ENCODE data around the gene ST3GAL3. TPM values are rescaled to one million over a fixed set of nuclear protein-coding genes. Genes with fewer than 3 reads are reported as not detected.

The ST3GAL3 gene
- total RNA-seq, 2 experiments from 2014 or later = 23.7 to 24.3 TPM

GRCh38 chr1:43947874-43948437 lies 240.6 kb downstream of the ST3GAL3 start:
- H3K9me3 Mint-ChIP-seq = no peaks in the 10 kb centered on the region
- H3K27ac Mint-ChIP-seq = peak overlapping the region; percentile 94
- POLR2A ChIA-PET = no interaction called here
- peaks cover 8% of the 10 kb centered on the region for H3K36me3 Mint-ChIP-seq (ENCODE audit: low read depth)
- CTCF ChIA-PET = interaction anchor here (0.6 to 9.2 kb wide), 3 partner anchors 14 to 228 kb away, joined by 3 to 93 read pairs (median 3); partner anchors contain the start of gene ARTN
- H3K4me1 Mint-ChIP-seq = peaks cover 47% of the 10 kb centered on the region
- no peaks in the 10 kb centered on the region for H3K27me3 Mint-ChIP-seq
- no peak for DNase-seq
- H3K4me3 Mint-ChIP-seq = peak overlapping the region; percentile 80

DNA sequence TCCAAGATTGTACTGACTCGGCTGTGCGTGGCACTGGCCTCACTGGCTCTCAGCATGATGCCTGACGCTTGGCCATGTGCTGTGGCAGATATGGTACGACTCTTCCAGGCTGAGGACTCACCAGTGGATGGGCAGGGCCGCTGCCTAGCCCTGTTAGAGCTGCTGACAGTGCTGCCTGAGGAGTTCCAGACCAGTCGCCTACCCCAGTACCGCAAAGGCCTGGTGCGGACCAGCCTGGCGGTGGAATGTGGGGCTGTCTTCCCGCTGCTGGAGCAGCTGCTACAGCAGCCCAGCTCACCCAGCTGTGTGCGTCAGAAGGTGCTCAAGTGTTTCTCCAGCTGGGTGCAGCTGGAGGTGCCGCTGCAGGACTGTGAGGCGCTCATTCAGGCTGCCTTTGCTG lies 242.3 kb downstream of the ST3GAL3 start:
- Mint-ChIP-seq H3K4me1 (peaks cover 41% of the 10 kb centered on the region), H3K4me3 (no peak overlapping the region), H3K9me3 (no peaks in the 10 kb centered on the region), H3K27me3 (no peaks in the 10 kb centered on the region), H3K27ac (no peak overlapping the region), H3K36me3 (ENCODE audit: low read depth) (peaks cover 6% of the 10 kb centered on the region)
- DNase-seq = no peak
- ChIA-PET POLR2A (no interaction called here), CTCF (interaction anchor here (1.3 to 9.2 kb wide), 4 partner anchors 15 to 282 kb away, joined by 3 to 93 read pairs (median 6); partner anchors contain the start of genes ARTN and DPH2)

GRCh38 chr1:43951021-43951985 lies 244.0 kb downstream of the ST3GAL3 start:
- Mint-ChIP-seq H3K9me3 (no peaks in the 10 kb centered on the region), H3K27ac (no peak overlapping the region), H3K27me3 (no peaks in the 10 kb centered on the region), H3K36me3 (ENCODE audit: low read depth) (peaks cover 4% of the 10 kb centered on the region), H3K4me3 (no peak overlapping the region), H3K4me1 (peaks cover 25% of the 10 kb centered on the region)
- ChIA-PET POLR2A (no interaction called here), CTCF (interaction anchor here (1.3 to 9.2 kb wide), 2 partner anchors 17 to 22 kb away, joined by 4 to 93 read pairs; partner anchors contain the start of gene ARTN)
- no peak for DNase-seq

DNA sequence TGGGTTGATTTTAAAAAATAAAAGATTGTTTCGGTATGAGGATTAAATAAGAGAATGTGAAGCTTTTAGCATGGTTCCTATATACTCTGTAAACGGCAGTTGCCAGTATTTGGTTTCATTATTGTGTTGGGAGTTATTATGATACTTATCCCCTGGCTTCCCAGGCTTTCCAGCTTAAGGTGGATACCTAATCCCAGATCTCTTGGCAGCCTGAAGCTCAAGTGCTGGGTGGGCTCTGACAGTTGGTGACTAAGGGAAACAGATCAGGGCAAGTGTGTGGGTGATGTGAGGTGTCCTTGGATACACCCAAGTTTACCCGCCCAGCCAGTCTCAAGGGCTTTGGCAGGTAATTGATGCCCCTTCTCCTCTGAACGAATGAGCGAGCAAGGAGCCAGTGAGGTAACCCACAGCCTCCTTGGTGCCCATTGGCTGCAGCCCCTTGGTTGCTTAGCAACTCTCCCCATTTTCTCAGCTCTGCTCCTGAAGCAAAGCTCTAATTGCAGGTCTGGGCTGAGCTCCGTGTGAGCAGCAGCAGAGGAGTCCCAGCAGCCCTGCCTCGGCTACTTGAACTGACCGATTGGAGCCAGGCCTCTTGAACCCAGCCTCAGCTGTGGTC lies 245.5 kb downstream of the ST3GAL3 start:
- CTCF ChIA-PET = interaction anchor here (1.0 to 1.5 kb wide), 3 partner anchors 9 to 60 kb away, joined by 3 read pairs; no protein-coding TSS in a partner anchor
- peaks cover 5% of the 10 kb centered on the region for H3K36me3 Mint-ChIP-seq (ENCODE audit: low read depth)
- DNase-seq = no peak
- H3K9me3 Mint-ChIP-seq = no peaks in the 10 kb centered on the region
- no peak overlapping the region for H3K4me3 Mint-ChIP-seq
- H3K27me3 Mint-ChIP-seq = no peaks in the 10 kb centered on the region
- peaks cover 18% of the 10 kb centered on the region for H3K4me1 Mint-ChIP-seq
- no peak overlapping the region for H3K27ac Mint-ChIP-seq
- POLR2A ChIA-PET = no interaction called here

DNA sequence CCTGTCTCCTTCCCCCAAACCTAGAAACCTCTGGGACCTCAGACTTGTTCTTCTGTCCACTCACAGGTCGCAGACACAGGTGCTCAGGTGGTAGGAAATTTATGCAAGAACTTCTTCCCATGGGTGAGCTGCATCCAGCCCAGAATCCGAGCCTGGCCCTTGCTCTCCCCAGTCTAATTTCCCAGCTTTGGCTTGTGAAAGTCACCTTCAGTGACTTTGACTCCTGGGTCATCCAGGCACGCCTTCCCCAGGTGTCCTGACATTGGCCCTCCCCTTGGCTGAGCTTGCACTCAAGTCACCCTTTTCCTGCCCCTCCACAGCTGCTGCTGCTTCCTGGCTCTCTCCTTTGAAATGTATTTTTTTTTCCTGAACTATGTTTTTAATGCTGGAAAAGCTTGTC lies 246.0 kb downstream of the ST3GAL3 start:
- Mint-ChIP-seq H3K9me3 (no peaks in the 10 kb centered on the region), H3K36me3 (ENCODE audit: low read depth) (peaks cover 10% of the 10 kb centered on the region), H3K27me3 (no peaks in the 10 kb centered on the region), H3K27ac (no peak overlapping the region), H3K4me1 (peaks cover 13% of the 10 kb centered on the region), H3K4me3 (no peak overlapping the region)
- no peak for DNase-seq
- ChIA-PET POLR2A (no interaction called here), CTCF (interaction anchor here (1.0 to 3.2 kb wide), 4 partner anchors 9 to 59 kb away, joined by 3 to 14 read pairs (median 3); partner anchors contain the start of gene ARTN)

GRCh38 chr1:43954036-43954435 lies 246.7 kb downstream of the ST3GAL3 start:
- ChIA-PET CTCF (interaction anchor here (1.4 to 3.2 kb wide), 4 partner anchors 9 to 81 kb away, joined by 3 to 14 read pairs (median 4); partner anchors contain the start of gene ARTN), POLR2A (no interaction called here)
- Mint-ChIP-seq H3K36me3 (ENCODE audit: low read depth) (peaks cover 11% of the 10 kb centered on the region), H3K4me3 (no peak overlapping the region), H3K27ac (no peak overlapping the region), H3K9me3 (no peaks in the 10 kb centered on the region), H3K27me3 (no peaks in the 10 kb centered on the region), H3K4me1 (peaks cover 6% of the 10 kb centered on the region)
- no peak for DNase-seq

DNA sequence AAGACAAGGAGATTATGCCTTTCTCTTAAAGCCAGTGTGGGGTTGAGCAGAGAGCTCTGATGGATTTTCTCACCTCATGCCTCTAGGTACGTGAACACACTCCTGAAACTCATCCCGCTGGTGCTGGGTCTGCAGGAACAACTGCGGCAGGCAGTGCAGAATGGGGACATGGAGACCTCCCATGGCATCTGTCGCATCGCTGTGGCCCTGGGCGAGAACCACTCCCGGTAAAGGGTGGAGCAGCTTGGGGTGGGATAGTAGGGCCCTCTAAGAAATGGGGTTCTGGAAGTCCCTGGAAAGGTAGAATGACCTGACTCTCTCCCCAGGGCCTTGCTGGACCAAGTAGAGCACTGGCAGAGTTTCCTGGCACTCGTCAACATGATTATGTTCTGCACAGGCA lies 248.9 kb downstream of the ST3GAL3 start:
- POLR2A ChIA-PET = no interaction called here
- no peak for DNase-seq
- H3K36me3 Mint-ChIP-seq (ENCODE audit: low read depth) = peaks cover 9% of the 10 kb centered on the region
- no peaks in the 10 kb centered on the region for H3K27me3 Mint-ChIP-seq
- H3K4me1 Mint-ChIP-seq = no peaks in the 10 kb centered on the region
- no peak overlapping the region for H3K27ac Mint-ChIP-seq
- CTCF ChIA-PET = interaction anchor here (1.3 to 3.2 kb wide), 5 partner anchors 8 to 21 kb away, joined by 3 to 14 read pairs (median 5); partner anchors contain the start of genes ARTN and ATP6V0B
- no peak overlapping the region for H3K4me3 Mint-ChIP-seq
- H3K9me3 Mint-ChIP-seq = no peaks in the 10 kb centered on the region

GRCh38 chr1:43957407-43958040 lies 250.2 kb downstream of the ST3GAL3 start:
- no peak for DNase-seq
- Mint-ChIP-seq H3K4me3 (no peak overlapping the region), H3K27ac (no peak overlapping the region), H3K4me1 (peaks cover 1% of the 10 kb centered on the region), H3K27me3 (no peaks in the 10 kb centered on the region), H3K36me3 (ENCODE audit: low read depth) (peaks cover 9% of the 10 kb centered on the region), H3K9me3 (no peaks in the 10 kb centered on the region)
- ChIA-PET CTCF (interaction anchor here (1.1 to 2.0 kb wide), 3 partner anchors 10 to 23 kb away, joined by 3 to 5 read pairs (median 3); partner anchors contain the start of gene ATP6V0B), POLR2A (no interaction called here)

DNA sequence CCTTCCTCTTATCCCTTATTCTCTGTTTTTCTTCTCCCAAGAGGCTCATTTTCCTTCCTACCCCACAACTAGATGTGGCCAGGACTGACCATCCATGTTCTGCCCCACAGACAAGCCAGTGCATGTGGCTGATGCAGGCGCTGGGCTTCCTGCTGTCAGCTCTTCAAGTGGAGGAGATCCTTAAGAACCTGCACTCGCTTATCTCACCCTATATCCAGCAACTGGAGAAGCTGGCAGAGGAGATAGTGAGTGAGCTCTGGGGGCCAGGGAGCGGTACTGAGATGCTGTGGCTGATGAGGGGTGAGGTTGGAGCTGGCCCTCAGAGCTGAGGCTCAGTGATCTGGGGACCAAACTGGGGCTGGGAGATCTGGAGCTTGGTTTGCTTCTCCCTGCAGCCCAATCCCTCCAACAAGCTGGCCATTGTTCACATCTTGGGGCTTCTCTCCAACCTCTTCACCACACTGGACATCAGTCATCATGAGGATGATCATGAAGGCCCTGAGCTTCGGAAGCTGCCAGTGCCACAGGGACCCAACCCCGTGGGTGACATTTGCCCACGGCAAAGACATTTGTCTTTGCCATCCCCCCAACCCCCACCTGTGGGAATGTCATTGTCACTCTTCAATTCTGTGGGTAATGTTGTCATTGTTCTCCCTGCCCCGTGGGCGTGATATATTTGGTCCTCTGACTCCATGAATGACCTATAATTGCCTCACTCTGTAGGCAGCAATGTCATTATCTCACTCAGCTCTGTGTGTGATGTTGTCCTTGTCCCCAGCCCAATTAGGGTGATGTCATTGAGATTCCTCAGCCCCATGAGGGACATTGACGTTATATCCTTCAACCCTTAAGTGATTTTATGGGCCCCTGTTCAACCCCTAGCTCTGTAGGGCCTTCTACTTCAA lies 251.3 kb downstream of the ST3GAL3 start:
- Mint-ChIP-seq H3K27me3 (no peaks in the 10 kb centered on the region), H3K4me3 (no peak overlapping the region), H3K4me1 (peaks cover 6% of the 10 kb centered on the region), H3K9me3 (no peaks in the 10 kb centered on the region), H3K27ac (no peak overlapping the region), H3K36me3 (ENCODE audit: low read depth) (peaks cover 9% of the 10 kb centered on the region)
- POLR2A ChIA-PET = no interaction called here
- CTCF ChIA-PET = interaction anchor here (1.1 to 1.7 kb wide), 4 partner anchors 12 to 24 kb away, joined by 3 to 5 read pairs (median 4); partner anchors contain the start of genes DPH2 and IPO13
- DNase-seq = no peak

DNA sequence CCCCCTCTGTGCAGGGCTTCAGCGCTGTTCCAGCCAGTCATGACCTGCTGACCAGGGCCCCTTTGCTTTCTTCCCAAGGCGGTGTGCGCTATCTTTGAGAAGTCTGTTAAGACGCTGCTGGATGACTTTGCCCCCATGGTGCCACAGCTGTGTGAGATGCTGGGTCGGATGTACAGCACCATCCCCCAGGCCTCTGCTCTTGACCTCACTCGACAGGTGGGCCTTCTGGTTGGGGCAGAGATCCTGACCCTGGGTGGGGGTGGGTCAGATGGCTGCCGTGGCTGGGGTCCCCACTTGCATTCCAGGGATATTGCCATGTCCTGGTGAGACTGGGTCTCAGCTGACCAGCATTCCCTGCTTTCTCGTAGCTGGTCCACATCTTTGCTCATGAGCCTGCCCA lies 253.5 kb downstream of the ST3GAL3 start:
- no peak for DNase-seq
- no peaks in the 10 kb centered on the region for H3K9me3 Mint-ChIP-seq
- no peak overlapping the region for H3K4me3 Mint-ChIP-seq
- ChIA-PET CTCF (interaction anchor here (0.7 kb wide), 1 partner anchor 14 kb away, joined by 3 read pairs; the partner anchor contains the start of gene ATP6V0B), POLR2A (no interaction called here)
- H3K4me1 Mint-ChIP-seq = peaks cover 6% of the 10 kb centered on the region
- no peaks in the 10 kb centered on the region for H3K27me3 Mint-ChIP-seq
- no peak overlapping the region for H3K27ac Mint-ChIP-seq
- peaks cover 9% of the 10 kb centered on the region for H3K36me3 Mint-ChIP-seq (ENCODE audit: low read depth)

GRCh38 chr1:43961692-43962091 lies 254.4 kb downstream of the ST3GAL3 start:
- H3K27me3 Mint-ChIP-seq = no peaks in the 10 kb centered on the region
- no peak overlapping the region for H3K4me3 Mint-ChIP-seq
- peaks cover 6% of the 10 kb centered on the region for H3K4me1 Mint-ChIP-seq
- ChIA-PET CTCF (interaction anchor here (0.6 to 1.0 kb wide), 3 partner anchors 8 to 14 kb away, joined by 3 read pairs; partner anchors contain the start of gene ATP6V0B), POLR2A (no interaction called here)
- H3K27ac Mint-ChIP-seq = no peak overlapping the region
- peaks cover 9% of the 10 kb centered on the region for H3K36me3 Mint-ChIP-seq (ENCODE audit: low read depth)
- DNase-seq = no peak
- H3K9me3 Mint-ChIP-seq = no peaks in the 10 kb centered on the region
